Measurements from ENCODE around the gene MEGF8.
"Not testable (repeated sequence)": the region's sequence is repeated elsewhere in the genome, so short reads cannot be mapped to it uniquely, and the experiment has no call there.

MEGF8 gene

GRCh38 chr19:42333018-42333417, 7.6 kb downstream of the MEGF8 start:
- DNase-seq: no peak
- Histone ChIP-seq H3K27ac (no peak overlapping the region), H3K27me3 (replicated peaks) (no peaks in the 10 kb centered on the region), H3K4me3 (ENCODE audit: low read depth, low read length) (no peak overlapping the region), H3K36me3 (replicated peaks) (peaks cover 6% of the 10 kb centered on the region)
- in situ Hi-C loops (cut with HindIII; ENCODE audit: low pct_ligation_motif_present, low sequenced_read_pairs): no loop called here
- TF ChIP-seq CTCF (IDR thresholded peaks at IDR 0.05; ENCODE audit: low read depth, low read length, missing control alignments): no peak

- H3K4me3 ChIP-seq (ENCODE audit: low read depth, low read length): no peak overlapping the region
Measured at GRCh38 chr19:42333975-42334696, 8.7 kb downstream of the MEGF8 start.

GRCh38 chr19:42334697-42335373, 9.4 kb downstream of the MEGF8 start:
- no peak for TF ChIP-seq CTCF (IDR thresholded peaks at IDR 0.05; ENCODE audit: low read depth, low read length, missing control alignments)
- Histone ChIP-seq H3K27me3 (replicated peaks) (no peaks in the 10 kb centered on the region), H3K27ac (no peak overlapping the region), H3K4me3 (ENCODE audit: low read depth, low read length) (no peak overlapping the region), H3K36me3 (replicated peaks) (peaks cover 8% of the 10 kb centered on the region)
- in situ Hi-C loops (cut with HindIII; ENCODE audit: low pct_ligation_motif_present, low sequenced_read_pairs): no loop called here
- DNase-seq: no peak

More at GRCh38 chr19:42333975-42334696, 8.7 kb downstream of the MEGF8 start:
- Histone ChIP-seq H3K36me3 (replicated peaks) (peaks cover 8% of the 10 kb centered on the region), H3K27ac (no peak overlapping the region), H3K27me3 (replicated peaks) (no peaks in the 10 kb centered on the region)
- TF ChIP-seq CTCF (IDR thresholded peaks at IDR 0.05; ENCODE audit: low read depth, low read length, missing control alignments): no peak
- in situ Hi-C loops (cut with HindIII; ENCODE audit: low pct_ligation_motif_present, low sequenced_read_pairs): no loop called here
- no peak for DNase-seq

GRCh38 chr19:42335374-42335936, 10.0 kb downstream of the MEGF8 start:
- TF ChIP-seq CTCF (IDR thresholded peaks at IDR 0.05; ENCODE audit: low read depth, low read length, missing control alignments): no peak
- no peaks in the 10 kb centered on the region for H3K27me3 ChIP-seq (replicated peaks)
- DNase-seq: no peak
- in situ Hi-C loops (cut with HindIII; ENCODE audit: low pct_ligation_motif_present, low sequenced_read_pairs): no loop called here
- no peak overlapping the region for H3K27ac ChIP-seq
- H3K4me3 ChIP-seq (ENCODE audit: low read depth, low read length): no peak overlapping the region
- H3K36me3 ChIP-seq (replicated peaks): peaks cover 8% of the 10 kb centered on the region

- TF ChIP-seq CTCF (IDR thresholded peaks at IDR 0.05; ENCODE audit: low read depth, low read length, missing control alignments): no peak
- H3K27me3 ChIP-seq (replicated peaks): no peaks in the 10 kb centered on the region
- H3K4me3 ChIP-seq (ENCODE audit: low read depth, low read length): no peak overlapping the region
- H3K27ac ChIP-seq: no peak overlapping the region
- peaks cover 8% of the 10 kb centered on the region for H3K36me3 ChIP-seq (replicated peaks)
- no peak for DNase-seq
- in situ Hi-C loops (cut with HindIII; ENCODE audit: low pct_ligation_motif_present, low sequenced_read_pairs): no loop called here
Measured at GRCh38 chr19:42335971-42336370, 10.5 kb downstream of the MEGF8 start.

GRCh38 chr19:42339126-42339860, 13.9 kb downstream of the MEGF8 start:
- H3K36me3 ChIP-seq (replicated peaks); DNase-seq; H3K27ac ChIP-seq; H3K27me3 ChIP-seq (replicated peaks); H3K4me3 ChIP-seq (ENCODE audit: low read depth, low read length); in situ Hi-C loops (cut with HindIII; ENCODE audit: low pct_ligation_motif_present, low sequenced_read_pairs): not testable (repeated sequence)

GRCh38 chr19:42339922-42340321, 14.5 kb downstream of the MEGF8 start:
- H3K36me3 ChIP-seq (replicated peaks); H3K4me3 ChIP-seq (ENCODE audit: low read depth, low read length); DNase-seq; H3K27me3 ChIP-seq (replicated peaks); H3K27ac ChIP-seq; in situ Hi-C loops (cut with HindIII; ENCODE audit: low pct_ligation_motif_present, low sequenced_read_pairs): not testable (repeated sequence)

All from brain microvascular endothelial cell (primary cell).